ENCODE measurements around the gene PSMD2.
A peak's percentile ranks its signal among the peaks of the same experiment; 100 is the strongest.

The PSMD2 gene

DNA sequence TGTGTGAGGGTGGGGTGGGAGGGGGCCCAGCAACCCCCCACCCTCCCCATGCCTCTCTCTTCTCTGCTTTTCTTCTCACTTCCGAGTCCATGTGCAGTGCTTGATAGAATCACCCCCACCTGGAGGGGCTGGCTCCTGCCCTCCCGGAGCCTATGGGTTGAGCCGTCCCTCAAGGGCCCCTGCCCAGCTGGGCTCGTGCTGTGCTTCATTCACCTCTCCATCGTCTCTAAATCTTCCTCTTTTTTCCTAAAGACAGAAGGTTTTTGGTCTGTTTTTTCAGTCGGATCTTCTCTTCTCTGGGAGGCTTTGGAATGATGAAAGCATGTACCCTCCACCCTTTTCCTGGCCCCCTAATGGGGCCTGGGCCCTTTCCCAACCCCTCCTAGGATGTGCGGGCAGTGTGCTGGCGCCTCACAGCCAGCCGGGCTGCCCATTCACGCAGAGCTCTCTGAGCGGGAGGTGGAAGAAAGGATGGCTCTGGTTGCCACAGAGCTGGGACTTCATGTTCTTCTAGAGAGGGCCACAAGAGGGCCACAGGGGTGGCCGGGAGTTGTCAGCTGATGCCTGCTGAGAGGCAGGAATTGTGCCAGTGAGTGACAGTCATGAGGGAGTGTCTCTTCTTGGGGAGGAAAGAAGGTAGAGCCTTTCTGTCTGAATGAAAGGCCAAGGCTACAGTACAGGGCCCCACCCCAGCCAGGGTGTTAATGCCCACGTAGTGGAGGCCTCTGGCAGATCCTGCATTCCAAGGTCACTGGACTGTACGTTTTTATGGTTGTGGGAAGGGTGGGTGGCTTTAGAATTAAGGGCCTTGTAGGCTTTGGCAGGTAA is 46.5 kb downstream of the PSMD2 start:
- Mint-ChIP-seq H3K27me3 (no peaks in the 10 kb centered on the region), H3K36me3 (peaks cover 22 to 29% of the 10 kb centered on the region in 2 donors), H3K4me3 (no peak overlapping the region), H3K4me1 (peaks cover 4 to 6% of the 10 kb centered on the region in 2 donors), H3K9me3 (no peaks in the 10 kb centered on the region), H3K27ac (no peak overlapping the region)
- no peak for DNase-seq
- ATAC-seq (replicated peaks), result peak; percentile 83 to 85

DNA sequence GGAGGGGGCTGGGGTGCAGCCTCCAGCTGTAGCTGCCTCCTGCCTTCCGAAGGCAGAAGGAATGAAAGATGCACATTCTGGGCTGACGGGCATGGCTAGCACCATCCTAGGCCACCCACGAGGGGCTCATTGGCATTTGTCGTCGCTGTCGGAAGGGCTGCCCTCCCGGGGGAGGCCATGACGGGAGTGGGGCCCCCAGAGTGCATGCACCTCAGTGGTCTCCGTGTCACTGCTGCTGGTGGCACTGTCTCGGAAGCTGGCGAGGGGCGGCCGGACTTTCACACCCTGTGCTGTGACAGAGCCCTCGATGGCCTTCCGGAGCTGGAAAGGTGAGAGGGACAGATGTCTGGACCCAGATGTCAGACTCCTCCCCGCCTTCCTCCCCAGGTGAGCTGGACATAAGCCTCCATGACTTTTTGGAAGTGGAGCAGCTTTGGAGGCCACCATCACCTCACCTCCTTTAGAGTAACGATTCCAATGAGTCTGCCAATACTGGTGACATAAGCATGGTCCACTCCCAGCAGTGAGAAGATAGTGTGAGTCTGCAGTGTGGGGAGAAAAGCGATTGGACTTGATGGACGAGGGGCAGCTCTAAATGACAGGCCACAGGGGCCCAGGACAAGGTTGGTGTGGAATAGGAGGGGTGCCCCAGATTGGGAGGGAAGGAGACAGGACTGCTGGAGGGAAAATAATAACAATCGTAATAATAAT is 47.6 kb downstream of the PSMD2 start:
- Mint-ChIP-seq H3K9me3 (no peaks in the 10 kb centered on the region), H3K4me1 (peaks cover 0 to 4% of the 10 kb centered on the region in 2 donors), H3K36me3 (peaks cover 19 to 30% of the 10 kb centered on the region in 2 donors), H3K27ac (no peak overlapping the region), H3K27me3 (no peaks in the 10 kb centered on the region), H3K4me3 (no peak overlapping the region)
- DNase-seq (no peak), ATAC-seq (replicated peaks) (no peak)

DNA sequence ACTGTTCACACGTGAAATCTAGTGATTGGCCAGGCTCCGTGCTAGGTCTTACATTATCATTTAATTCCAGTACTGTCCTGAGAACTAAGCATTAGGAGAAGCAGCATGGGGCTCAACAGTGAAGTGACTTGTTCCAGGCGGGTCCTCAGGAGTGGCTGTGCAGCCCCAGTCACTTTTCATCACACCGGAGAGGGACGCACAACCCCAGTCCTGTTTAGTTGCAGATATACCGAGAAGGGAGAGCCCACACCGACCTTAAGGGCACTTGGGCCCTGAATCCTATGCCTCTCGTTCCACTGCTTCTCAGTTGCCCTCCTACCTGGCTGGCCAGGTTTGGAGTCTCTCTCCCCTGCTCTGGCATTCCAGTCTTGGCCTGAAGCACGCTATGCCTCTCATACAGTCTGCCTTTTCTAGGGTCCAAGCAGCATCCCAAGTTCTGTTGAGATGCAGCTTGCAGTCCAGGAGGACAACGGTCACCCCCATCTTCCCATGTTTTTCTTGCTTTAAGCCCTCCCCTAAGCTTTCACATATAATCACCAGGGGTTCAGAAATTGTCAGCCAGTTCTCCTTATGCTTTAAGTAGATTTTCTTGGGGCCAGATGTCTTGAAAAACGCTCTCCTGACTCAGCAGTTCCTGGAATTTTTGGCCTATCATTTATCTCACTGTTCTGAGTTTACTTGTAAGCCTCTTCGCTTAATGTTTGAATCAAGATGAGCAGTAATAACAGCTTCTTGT is 48.4 kb downstream of the PSMD2 start:
- Mint-ChIP-seq H3K36me3 (peaks cover 21 to 34% of the 10 kb centered on the region in 2 donors), H3K27me3 (no peaks in the 10 kb centered on the region), H3K27ac (no peak overlapping the region), H3K9me3 (no peaks in the 10 kb centered on the region), H3K4me1 (peaks cover 0 to 4% of the 10 kb centered on the region in 2 donors), H3K4me3 (no peak overlapping the region)
- ATAC-seq (replicated peaks) (no peak), DNase-seq (no peak)

DNA sequence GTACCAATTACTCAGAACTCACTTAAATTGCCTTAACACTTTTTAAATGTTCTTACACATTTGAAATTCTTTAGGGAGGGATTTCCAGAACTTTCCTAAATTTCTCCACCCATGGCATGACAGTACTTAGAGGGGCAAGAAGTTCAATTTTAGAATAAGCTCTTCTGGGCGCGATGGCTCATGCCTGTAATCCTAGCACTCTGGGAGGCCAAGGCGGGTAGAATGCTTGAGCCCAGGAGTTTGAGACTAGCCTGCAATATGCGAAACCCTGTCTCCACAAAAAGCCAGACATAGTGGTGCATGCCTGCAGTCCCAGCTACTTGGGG is 49.0 kb downstream of the PSMD2 start:
- ATAC-seq (replicated peaks) (no peak), DNase-seq (no peak)
- Mint-ChIP-seq H3K36me3 (peaks cover 20 to 33% of the 10 kb centered on the region in 2 donors), H3K9me3 (no peaks in the 10 kb centered on the region), H3K4me3 (no peak overlapping the region), H3K4me1 (peaks cover 0 to 4% of the 10 kb centered on the region in 2 donors), H3K27me3 (no peaks in the 10 kb centered on the region), H3K27ac (no peak overlapping the region)

DNA sequence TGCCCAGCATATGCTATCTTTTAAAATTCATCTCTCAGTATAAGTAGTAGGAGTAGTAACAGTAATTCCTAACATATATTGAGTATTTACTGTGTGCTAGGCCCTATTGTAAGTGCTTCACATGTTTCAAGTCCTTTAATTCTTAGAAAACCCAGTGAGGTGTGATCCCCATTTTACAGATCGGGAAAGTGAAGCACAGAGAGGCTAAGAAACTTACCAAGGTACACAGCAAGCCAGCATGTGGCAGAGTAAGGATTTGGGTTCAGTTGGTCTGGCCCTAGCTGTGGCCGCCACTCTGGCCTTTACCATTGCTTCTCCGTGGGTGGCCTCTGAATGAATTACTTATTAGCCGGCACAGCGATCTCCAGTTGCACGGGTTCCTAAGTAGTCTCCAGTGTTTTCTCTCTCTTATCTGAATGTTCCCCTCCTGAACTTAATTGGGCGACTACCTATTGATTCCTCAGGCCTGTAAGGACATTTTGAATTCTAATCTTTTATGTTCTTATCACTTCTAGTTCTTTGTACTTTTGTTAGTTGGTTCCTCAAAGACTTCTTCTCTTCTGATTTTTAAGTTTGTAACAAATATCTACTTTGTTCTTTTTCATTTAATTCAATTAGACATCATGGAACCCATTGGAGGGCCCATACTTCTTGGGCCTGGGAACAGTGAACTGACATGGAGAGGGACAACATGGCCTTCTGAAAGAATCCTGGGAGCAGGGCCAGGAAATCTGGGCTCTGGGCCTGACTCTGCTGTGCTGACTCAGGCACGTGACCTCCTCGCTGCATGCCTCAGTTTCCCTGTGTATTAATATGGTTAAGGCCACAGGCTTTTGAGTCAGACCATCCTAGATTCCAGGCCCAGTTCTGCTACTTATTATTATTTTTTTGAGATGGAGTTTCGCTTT is 50.8 kb downstream of the PSMD2 start:
- no peak overlapping the region for H3K4me3 Mint-ChIP-seq
- ATAC-seq (replicated peaks), result no peak
- H3K9me3 Mint-ChIP-seq, result no peaks in the 10 kb centered on the region
- H3K27me3 Mint-ChIP-seq, result no peaks in the 10 kb centered on the region
- H3K36me3 Mint-ChIP-seq, result peaks cover 19 to 30% of the 10 kb centered on the region in 2 donors
- no peak for DNase-seq
- H3K27ac Mint-ChIP-seq, result no peak overlapping the region
- H3K4me1 Mint-ChIP-seq, result peaks cover 0 to 4% of the 10 kb centered on the region in 2 donors

DNA sequence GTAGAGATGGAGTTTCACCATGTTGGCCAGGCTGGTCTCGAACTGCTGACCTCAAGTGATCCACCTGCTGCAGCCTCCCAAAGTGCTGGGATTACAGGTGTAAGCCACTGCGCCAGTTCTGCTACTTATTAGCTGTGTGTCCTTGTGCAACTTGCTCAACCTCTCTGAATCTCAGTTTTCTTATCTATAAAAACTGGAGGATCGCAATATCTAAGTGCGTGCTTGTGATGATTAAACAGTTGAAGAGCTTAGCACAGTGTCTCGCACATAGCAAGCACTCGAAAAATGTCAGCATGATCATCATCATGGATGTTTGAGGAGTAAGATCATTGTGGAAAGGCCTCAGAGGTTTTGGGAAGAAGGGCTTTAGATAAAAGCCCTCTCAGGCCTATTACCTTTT is 51.6 kb downstream of the PSMD2 start:
- H3K27ac Mint-ChIP-seq, result no peak overlapping the region
- DNase-seq, result no peak
- no peaks in the 10 kb centered on the region for H3K27me3 Mint-ChIP-seq
- peaks cover 0 to 1% of the 10 kb centered on the region in 2 donors for H3K4me1 Mint-ChIP-seq
- peaks cover 17 to 32% of the 10 kb centered on the region in 2 donors for H3K36me3 Mint-ChIP-seq
- H3K4me3 Mint-ChIP-seq, result no peak overlapping the region
- no peak for ATAC-seq (replicated peaks)
- no peaks in the 10 kb centered on the region for H3K9me3 Mint-ChIP-seq

DNA sequence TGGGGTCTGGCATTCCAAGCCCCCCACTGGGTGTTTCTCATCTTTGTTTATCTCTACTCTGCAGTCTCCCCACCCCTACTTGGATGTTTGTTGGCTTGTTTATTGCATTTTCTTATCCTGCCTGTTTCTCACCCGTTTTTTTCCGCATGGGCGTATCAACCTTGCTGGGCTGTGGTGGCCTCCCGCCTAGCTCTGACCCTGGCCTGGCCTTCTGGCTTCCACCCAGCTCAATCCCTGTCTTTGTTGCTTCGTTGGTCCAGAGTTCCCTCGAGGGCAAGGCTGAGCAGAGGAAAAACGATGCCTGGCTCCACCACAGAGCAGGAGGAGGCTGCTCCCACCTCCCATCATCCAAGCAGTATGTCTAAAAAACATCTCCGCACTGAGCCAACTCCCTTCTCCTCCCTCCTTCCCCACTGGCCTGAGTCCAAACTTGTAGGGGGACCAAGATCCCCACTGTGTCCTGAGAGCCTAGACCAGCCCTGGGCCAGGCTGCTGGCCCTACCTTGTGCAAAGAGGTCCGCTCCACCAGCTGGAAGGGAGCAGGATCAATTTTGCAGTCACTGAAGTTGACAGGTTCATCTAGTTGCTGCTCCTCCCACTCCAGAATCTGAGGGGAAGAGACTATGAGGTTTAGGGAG is 52.6 kb downstream of the PSMD2 start:
- no peak overlapping the region for H3K27ac Mint-ChIP-seq
- H3K4me3 Mint-ChIP-seq, result no peak overlapping the region
- H3K27me3 Mint-ChIP-seq, result no peaks in the 10 kb centered on the region
- ATAC-seq (replicated peaks), result no peak
- no peaks in the 10 kb centered on the region for H3K9me3 Mint-ChIP-seq
- no peaks in the 10 kb centered on the region for H3K4me1 Mint-ChIP-seq
- DNase-seq, result no peak
- peaks cover 16 to 30% of the 10 kb centered on the region in 2 donors for H3K36me3 Mint-ChIP-seq

DNA sequence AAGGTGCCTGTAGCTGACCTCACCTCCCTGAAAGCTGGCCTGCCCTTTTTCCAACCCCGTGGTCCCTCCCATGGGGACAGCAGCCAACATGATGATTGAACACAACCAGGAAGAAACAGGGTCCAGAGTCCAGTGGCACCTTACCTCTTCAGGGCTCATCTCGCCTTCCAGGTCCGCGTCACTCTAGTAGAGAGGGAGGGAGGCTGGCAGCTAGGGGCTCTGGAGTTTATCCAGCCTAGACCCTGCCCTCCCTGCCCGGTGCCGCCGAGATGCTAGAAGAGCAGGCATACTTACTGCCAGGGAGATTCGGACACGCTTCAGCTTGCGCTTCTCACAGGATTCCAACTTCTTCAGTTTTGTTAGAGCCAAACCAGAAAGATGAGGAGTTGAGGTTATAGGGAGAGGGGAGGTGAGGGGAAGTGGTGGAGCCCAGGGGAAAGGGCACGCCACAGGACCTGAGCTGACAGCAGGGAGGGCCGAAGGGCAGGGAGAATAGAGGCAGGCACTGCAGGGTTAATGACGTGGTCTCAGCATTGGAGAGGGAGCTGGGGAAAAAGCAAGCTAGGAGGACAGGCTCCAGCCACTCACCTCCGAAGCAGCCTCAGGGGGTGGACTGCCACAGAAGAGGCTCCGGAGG is 53.2 kb downstream of the PSMD2 start:
- ATAC-seq (replicated peaks) (no peak), DNase-seq (no peak)
- Mint-ChIP-seq H3K4me1 (no peaks in the 10 kb centered on the region), H3K4me3 (no peak overlapping the region), H3K27ac (no peak overlapping the region), H3K9me3 (no peaks in the 10 kb centered on the region), H3K27me3 (no peaks in the 10 kb centered on the region), H3K36me3 (peaks cover 20 to 29% of the 10 kb centered on the region in 2 donors)

DNA sequence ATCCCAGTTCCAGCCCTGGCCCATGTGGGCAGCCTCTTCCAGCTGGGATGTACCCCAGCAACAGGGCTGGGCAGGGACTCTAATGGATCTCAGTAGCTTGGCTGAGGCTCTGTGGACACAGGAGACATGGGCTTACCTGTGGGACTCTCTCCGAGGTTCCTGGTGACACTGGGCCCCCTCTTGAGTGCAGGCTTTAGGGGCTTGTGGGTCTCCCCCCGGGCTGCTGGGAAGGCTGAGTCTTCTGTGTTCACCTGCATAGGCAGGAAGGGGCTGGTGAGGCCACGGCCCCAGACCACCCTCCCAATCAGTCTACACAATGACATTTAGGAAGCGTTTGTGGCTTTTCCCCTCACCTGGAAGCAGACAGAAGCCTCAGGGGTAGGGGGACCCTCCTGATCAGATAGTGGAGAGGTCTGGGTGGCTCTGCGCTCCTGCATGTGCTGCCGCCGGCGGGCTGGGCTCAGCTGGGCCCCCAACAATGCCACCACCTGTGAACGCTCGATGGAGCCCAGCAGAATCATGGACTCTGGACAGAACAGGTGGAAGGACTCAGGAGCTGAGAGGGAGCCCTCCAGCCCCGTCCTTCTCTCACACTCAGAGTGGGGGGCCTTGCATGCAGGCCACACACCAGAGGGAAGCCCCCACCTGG is 54.0 kb downstream of the PSMD2 start:
- Mint-ChIP-seq H3K4me1 (no peaks in the 10 kb centered on the region), H3K36me3 (peaks cover 20 to 30% of the 10 kb centered on the region in 2 donors), H3K9me3 (no peaks in the 10 kb centered on the region), H3K27ac (no peak overlapping the region), H3K4me3 (no peak overlapping the region), H3K27me3 (no peaks in the 10 kb centered on the region)
- DNase-seq, result no peak
- no peak for ATAC-seq (replicated peaks)

DNA sequence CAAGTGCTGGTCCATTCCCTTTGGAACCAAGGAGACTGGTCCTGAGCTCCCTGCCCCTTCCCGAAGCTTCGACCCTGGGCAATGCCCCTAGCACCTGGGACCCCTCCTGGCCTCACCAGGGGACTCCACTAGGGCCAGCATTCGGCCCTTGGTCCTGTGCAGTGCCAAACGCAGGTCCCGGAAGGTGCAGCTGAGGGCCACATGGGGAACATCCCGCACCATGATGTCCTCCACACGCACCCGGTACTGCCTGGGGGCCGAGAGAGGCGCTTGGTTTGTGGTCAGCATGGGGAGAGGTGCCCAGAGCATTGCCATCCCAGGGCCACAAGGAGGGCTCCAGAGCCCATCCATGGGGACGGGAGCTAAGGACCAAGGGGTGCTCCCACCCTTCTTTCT is 54.5 kb downstream of the PSMD2 start:
- H3K4me1 Mint-ChIP-seq, result no peaks in the 10 kb centered on the region
- ATAC-seq (replicated peaks) (no peak), DNase-seq (no peak)
- H3K27ac Mint-ChIP-seq, result no peak overlapping the region
- no peaks in the 10 kb centered on the region for H3K9me3 Mint-ChIP-seq
- no peak overlapping the region for H3K4me3 Mint-ChIP-seq
- H3K36me3 Mint-ChIP-seq, result peaks cover 23 to 33% of the 10 kb centered on the region in 2 donors
- H3K27me3 Mint-ChIP-seq, result no peaks in the 10 kb centered on the region

DNA sequence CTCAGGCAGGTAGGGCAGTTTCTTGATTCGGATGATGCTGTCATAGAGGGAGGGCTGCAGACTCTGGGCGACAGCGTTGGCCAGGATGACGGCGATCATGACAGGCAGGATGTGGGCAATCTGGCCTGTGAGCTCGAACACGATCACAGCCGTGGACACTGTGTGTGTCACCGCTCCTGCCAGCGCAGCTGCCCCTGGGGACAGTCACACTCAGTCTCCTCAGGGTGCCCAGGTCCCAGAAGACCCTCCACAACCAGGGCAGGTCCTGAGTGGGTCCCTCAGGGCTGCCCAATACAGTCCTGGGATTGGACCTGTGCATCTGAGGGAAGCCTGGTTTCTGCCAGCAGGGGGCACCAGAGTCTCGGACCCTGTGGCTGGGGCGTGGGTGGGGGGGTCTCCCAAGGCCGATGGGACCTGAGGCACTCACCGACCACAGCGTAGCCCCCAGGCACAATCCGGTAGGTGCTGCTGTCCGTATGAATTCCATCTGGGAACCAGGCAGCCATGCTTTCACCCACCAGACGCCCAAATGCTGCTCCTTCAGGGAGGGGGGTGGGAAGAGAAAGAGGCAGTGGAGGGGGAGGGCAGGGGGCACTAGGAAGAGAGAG is 55.2 kb downstream of the PSMD2 start:
- H3K27ac Mint-ChIP-seq, result no peak overlapping the region
- no peaks in the 10 kb centered on the region for H3K4me1 Mint-ChIP-seq
- ATAC-seq (replicated peaks) (peak; percentile 79 to 84), DNase-seq (no peak)
- no peaks in the 10 kb centered on the region for H3K27me3 Mint-ChIP-seq
- H3K4me3 Mint-ChIP-seq, result no peak overlapping the region
- peaks cover 22 to 33% of the 10 kb centered on the region in 2 donors for H3K36me3 Mint-ChIP-seq
- no peaks in the 10 kb centered on the region for H3K9me3 Mint-ChIP-seq

DNA sequence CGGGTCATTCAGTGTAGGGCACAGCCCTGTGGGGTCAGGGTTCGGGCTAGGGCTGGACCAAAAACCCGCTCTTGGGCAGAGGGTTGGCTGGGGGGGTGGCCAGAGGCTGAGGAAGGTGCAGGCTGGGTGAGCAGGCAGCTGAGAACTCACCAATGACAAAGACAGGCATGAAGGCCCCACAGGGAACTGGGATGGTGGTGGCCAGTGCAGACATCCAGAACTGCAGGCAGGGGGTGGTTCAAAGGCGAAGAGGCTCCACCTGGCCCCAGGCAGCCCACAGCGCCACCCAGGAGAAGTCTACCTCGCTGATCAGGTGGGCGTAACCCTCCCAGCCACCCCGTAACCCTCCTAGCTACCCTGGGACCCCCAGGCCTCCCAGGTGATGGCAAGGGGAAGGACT is 55.7 kb downstream of the PSMD2 start:
- no peaks in the 10 kb centered on the region for H3K9me3 Mint-ChIP-seq
- H3K36me3 Mint-ChIP-seq, result peaks cover 22 to 33% of the 10 kb centered on the region in 2 donors
- H3K4me1 Mint-ChIP-seq, result no peaks in the 10 kb centered on the region
- no peak overlapping the region for H3K4me3 Mint-ChIP-seq
- no peak overlapping the region for H3K27ac Mint-ChIP-seq
- ATAC-seq (replicated peaks) (peak in 1 of 2 donors; percentile 20), DNase-seq (no peak)
- peaks cover 0 to under 1% of the 10 kb centered on the region in 2 donors for H3K27me3 Mint-ChIP-seq
